GM18511 (cell line): ENCODE measurements around the gene CYP27C1.

Experiments
- ATAC-seq: cut with Tn5 transposase; IDR thresholded peaks from one replicate; pipeline ENCODE4 v1.9.1; 2021; ENCODE audit warnings: mild to moderate bottlenecking, moderate library complexity; ENCODE audit not compliant: unreplicated experiment

CYP27C1 gene

GRCh38 chr2:127193967-127194280, 26.2 kb downstream of the CYP27C1 start:
- ATAC-seq = no peak

DNA sequence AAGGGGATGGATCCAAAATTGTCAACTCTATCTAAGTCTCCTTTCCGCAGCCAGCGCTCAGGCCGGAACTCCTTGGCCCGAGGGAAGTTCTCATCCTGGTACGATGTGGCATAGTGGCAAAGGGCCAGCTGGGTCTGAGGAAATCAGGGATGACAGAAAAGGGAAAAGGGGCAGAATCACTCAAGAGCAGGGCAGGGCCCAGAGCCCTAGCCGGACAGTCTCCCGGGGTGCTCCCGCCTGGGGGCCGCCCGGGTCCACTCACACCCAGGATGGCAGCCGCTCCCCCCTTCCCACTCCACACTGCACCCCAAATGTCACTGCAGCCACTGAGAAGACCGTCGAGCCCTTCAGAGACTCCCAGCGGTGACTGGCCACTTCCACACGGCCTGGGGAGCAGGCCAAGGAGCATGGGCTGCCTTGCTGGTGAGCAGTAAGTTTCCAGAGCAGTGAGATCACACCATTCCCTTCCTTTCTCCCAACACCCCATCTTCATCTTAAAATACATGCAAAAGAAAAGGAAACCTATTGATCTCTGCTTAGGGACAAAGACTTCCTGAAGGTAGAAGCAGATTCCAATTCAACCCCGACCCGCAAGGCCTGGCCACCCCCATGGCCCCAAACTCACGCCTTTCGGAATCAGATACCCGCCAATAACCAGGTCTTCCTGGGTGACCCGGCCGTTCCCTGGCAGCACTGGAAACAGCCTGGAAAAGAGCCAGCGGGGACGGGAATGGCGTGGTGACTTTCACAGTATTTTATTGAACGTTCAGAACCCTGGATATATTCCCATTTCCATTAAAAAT, 26.7 kb downstream of the CYP27C1 start:
- no peak for ATAC-seq

GRCh38 chr2:127191331-127192219, 28.5 kb downstream of the CYP27C1 start:
- no peak for ATAC-seq

DNA sequence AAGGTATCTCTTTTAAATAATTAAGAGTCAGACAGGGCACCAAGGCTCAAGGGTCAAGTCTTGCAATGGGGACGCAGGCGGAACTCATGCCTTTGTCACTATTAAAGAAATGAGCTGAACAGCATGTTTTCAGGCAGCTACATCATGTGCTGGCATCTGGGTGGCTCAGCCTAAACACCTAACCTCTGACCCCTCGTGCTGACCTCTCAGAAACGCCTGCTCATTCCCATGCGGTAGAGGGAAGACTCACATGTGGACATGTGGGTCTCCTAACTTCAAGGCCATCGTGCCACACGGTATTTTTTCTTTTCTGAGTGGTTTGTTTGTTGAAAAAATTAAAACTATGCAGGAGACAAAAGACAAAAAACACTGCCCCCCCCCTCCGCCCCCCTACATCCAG, 31.3 kb downstream of the CYP27C1 start:
- ATAC-seq = no peak

GRCh38 chr2:127187831-127188230, 32.3 kb downstream of the CYP27C1 start:
- no peak for ATAC-seq

GRCh38 chr2:127187081-127187775, 32.9 kb downstream of the CYP27C1 start:
- no peak for ATAC-seq

GRCh38 chr2:127185705-127186104, 34.4 kb downstream of the CYP27C1 start:
- ATAC-seq = no peak

GRCh38 chr2:127185093-127185492, 35.0 kb downstream of the CYP27C1 start:
- ATAC-seq = no peak

DNA sequence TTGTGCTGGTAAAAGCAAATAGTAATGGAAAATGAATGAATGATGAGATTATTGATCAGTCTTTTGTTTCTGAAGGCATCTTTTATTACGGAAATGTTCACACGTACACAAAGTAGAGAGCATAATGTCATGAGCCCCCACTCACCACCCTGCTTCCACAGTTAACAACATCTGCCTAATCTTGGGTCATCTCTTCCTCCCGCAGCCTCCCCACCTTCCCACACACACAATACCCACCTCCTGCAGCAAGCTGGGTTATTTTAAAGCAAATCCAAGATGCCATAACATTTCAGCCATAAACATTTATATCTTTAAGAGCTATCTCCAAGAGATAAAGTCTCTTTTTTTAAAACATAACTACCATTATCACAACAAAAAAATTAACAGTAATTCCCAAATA, 36.3 kb downstream of the CYP27C1 start:
- no peak for ATAC-seq

DNA sequence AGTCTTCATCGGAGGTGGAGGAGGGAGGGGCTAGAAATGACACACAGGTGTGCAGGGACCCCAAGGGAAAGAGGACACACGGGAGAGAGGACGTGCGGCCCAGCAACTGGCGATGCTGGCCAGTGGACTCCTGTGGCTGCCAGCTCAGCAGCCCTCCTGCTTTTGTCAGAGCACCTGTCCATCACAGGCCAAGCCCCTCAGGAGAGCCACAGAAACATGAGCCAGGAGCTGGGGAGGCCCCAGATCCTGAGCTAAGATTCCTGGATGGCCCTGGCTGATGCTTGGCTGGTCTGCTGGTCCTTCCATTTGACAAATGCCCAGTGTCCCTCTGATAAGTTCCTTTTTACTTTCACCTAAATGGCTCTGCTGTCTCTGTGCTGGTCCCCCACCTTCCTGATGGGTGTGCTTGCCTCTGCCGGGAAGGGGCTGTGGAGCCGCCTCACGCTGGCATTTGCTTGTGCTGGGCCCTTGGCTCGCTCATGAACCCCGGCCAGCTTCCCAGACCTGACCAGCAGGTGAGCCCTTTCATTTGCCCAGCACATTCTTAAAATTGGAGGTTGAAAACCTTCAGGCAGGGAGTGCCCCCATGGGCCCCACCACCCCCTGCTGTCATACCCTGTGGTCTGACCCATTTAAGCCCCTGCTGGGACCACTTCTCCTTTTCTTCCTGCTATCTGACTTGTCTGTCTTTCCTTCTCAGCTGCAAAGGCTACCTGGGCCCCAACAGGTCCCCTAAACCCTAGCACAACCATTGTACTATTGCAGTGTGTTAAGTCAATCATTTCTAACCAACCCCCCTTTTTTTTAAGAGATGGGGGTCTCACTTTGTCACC, 37.3 kb downstream of the CYP27C1 start:
- ATAC-seq = no peak

- no peak for ATAC-seq
These were observed 38.2 kb downstream of the CYP27C1 start for GRCh38 chr2:127181851-127182250.

GRCh38 chr2:127179766-127180165, 40.3 kb downstream of the CYP27C1 start:
- no peak for ATAC-seq

DNA sequence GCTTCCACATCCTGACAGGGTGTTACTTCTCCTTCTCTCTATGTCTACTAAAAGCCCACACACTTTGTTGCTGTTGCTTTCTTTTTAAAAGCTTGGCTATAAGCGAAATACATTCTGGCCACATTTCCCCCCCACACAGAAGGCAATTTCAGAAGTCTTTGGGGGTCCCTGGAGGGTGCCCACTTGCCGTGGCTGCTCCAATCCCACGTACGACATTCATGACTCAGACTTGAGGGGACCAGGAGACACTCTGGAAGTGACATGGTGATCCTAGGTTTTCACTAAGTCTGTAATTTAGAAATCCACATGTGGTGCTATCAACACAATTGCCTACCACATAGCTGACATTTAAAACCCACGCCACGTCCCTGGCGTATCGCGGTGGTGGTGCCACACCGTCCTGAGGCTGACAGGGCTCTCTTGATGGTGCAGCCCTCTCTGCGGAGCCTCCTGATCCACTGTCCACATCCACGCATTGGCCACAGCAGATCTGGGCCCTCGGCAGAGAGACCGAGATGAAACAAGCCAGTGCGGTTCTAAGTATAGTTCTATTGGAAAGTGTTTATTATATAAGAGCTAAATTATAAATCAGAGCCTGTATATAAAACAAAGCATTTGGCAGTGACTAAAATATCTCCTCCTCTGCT, 42.4 kb downstream of the CYP27C1 start:
- no peak for ATAC-seq

GRCh38 chr2:127176371-127177311, 43.5 kb downstream of the CYP27C1 start:
- ATAC-seq = no peak

DNA sequence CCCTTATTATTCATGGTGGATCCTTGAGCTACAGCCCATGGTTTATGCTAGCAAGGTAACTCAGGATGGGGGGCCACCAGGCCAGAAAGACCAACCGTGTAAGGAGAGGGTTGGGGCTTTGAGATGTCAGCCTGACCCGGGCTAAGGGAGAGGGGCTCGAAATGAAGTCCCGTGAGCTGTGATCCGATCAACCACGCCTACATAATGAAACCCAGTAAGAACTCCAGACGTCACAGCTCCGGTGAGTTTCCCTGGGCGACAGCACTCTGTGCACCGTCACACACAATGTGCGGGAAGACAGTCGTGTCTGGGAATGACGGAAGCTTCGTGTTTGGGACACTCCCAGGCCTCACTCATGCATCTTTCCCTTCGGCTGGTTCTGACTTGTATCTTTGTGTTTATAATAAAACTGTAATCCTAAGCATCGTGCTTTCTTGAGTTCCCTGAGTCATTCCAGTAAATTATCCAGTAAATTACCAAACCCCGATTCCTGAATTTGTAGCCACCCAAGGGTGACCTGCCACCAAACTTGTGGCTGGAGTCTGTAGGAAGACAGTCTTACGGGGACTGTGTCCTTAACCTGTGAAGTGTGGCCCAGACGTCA, 44.2 kb downstream of the CYP27C1 start:
- no peak for ATAC-seq

DNA sequence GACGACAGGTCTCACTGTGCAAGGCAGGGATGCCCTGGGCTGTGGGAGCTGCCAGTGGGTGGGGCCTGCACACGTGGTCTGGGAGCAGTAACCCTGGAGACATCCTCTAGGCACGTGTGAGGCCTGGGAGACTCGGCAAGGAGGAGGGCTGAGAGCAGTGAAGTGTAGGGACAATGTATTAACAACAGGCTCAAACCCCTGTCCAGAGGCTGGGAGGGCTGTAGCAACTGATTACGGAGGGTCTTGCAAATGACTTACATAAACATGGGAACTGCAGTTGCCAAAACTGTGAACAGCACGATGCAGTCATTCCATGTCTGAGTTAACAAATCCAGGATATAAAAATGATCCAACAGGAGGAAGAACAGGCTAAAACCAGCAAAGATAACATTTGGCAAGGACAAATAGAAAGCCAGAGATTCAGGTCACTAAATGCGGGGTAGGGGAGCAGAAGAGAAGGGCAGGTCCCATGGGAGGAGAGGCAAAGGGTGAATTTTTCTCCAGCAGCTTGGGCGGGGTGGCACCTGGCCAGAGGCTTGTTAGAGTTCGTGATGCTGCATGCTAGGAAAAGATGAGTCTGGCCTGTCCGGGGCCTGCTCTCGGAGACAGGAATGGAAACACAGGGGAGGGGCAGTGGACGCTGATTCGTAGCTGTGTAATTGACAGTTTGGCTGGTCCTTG, 44.9 kb downstream of the CYP27C1 start:
- no peak for ATAC-seq

DNA sequence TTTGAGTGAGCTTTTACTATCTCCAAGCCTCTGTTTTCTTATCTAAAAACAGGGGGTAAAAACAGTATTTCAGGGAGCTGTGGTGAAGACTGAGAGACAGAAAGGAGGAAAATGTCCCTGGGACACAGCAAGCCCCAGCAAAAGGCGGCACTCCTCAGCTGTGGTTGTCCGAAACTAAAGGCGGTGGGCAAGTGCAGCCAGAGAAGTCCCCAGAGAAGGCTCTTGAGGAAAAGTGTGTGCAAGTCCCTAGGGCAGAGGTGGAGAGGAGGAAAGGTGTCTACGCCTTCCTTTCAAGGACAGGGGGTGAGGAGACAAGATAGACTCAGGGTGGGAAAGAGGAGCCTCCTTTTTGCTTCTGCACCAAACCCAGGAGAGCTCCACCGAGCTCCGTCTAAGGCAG, 45.5 kb downstream of the CYP27C1 start:
- ATAC-seq = no peak

DNA sequence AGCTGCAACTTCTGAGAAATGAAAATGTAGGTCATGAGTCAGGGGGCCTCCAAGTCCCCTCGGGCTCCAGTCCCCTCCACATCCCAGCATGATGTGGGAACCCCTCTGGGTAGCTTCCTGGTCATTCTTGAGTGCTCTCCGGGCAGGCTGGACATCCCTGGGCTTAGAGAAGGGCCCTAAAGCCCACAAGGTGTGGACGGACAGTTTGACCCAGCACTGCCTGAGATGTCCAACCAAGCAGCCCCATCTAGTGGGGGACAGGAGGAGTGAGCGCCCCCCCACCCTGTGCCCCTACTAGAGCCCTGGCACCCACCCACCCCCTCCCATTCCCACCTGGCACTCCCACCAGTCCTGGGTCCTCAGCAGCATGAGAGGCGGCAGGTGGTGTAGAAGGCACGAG, 46.0 kb downstream of the CYP27C1 start:
- no peak for ATAC-seq
